HepG2 (cell line): Measurements from ENCODE around the gene DACT2. TPM values are rescaled to one million over a fixed set of nuclear protein-coding genes. Genes with fewer than 3 reads are reported as not detected.

Experiments
- ATAC-seq: fragments of 200-7000 bp; cut with Tn5 transposase; 3 replicates; pipeline ENCODE4 v1.9.1; 2020; ENCODE audit warnings: mild to moderate bottlenecking, moderate library complexity
- BruUV-seq: library from RNA; stranded (reverse); fragments of 400-500 nt; replicated peaks from 2 replicates; lab custom pipeline; 2021; lab: Mats Ljungman, UMichigan
- CTCF ChIA-PET: fragments of 300-600 bp; formaldehyde crosslinking; extraction: SDS; loops from one replicate; lab custom pipeline; 2021; ENCODE audit warnings: low total read pairs, inconsistent platforms, low intra/inter-chr PET ratio; lab: Yijun Ruan, JAX
- POLR2A ChIA-PET: fragments of 350-600 bp; sonication (Branson Sonifier 250); formaldehyde crosslinking; loops from one replicate; lab custom pipeline; 2020; ENCODE audit warnings: antibody characterized with exemption, inconsistent platforms; lab: Yijun Ruan, JAX
- DNase-seq: peaks from one replicate; pipeline ENCODE4 v3.0.0-alpha.2; 2015; ENCODE audit warnings: low spot score
- FAIRE-seq: peaks from 3 replicates; lab custom pipeline; 2011; peaks lifted over from hg19 to GRCh38; lab: Jason Lieb, UNC
- H2AFZ ChIP-seq: one replicate; pipeline ENCODE4 v1.6.1; 2011; ENCODE audit warnings: low read length, inconsistent platforms
- H3K27ac ChIP-seq: fragments of 300-600 bp; 3 replicates; pipeline ENCODE4 v1.8.0; 2011; ENCODE audit warnings: mixed run types, mild to moderate bottlenecking, mixed read lengths, low read length, inconsistent platforms; ENCODE audit not compliant: insufficient read depth; ENCODE audit errors: extremely low read length
- H3K27me3 ChIP-seq, 2 experiments: fragments of 200-600 bp in 1 of 2; 2 replicates in 1 of 2; 3 replicates in 1 of 2; pipeline versions ENCODE4 v1.6.0 to v1.8.0; 2011; ENCODE audit warnings: low read length in 2 of 2, mild to moderate bottlenecking in 2 of 2, moderate library complexity in 2 of 2, inconsistent platforms in 1 of 2; ENCODE audit not compliant: insufficient read depth in 2 of 2, control insufficient read depth in 1 of 2
- H3K36me3 ChIP-seq, 2 experiments: fragments of 200-600 bp in 1 of 2; replicated peaks in 1 of 2; 2 replicates in 1 of 2; 3 replicates in 1 of 2; pipeline versions ENCODE4 v1.5.1 to v1.8.0; 2011; ENCODE audit warnings: low read length in 2 of 2, inconsistent platforms in 1 of 2; ENCODE audit not compliant: insufficient read depth in 2 of 2, control insufficient read depth in 1 of 2
- H3K4me1 ChIP-seq: 2 replicates; pipeline ENCODE4 v1.5.1; 2012; ENCODE audit warnings: low read length, inconsistent platforms; ENCODE audit not compliant: insufficient read depth
- H3K4me2 ChIP-seq: 2 replicates; pipeline ENCODE4 v1.6.0; 2011; ENCODE audit warnings: low read depth, low read length, inconsistent platforms
- H3K4me3 ChIP-seq, 3 experiments: fragments of 200-600 bp in 1 of 3; sonication (generic), shearing (Covaris generic) in 1 of 3; replicated peaks in 1 of 3; 2 replicates each; pipeline ENCODE4 v1.5.1; 2011 to 2016; ENCODE audit warnings: low read length in 3 of 3, inconsistent platforms in 2 of 3, low read depth in 2 of 3, mild to moderate bottlenecking in 2 of 3, control low read depth in 1 of 3, mixed read lengths in 1 of 3; ENCODE audit not compliant: insufficient read depth in 1 of 3
- H3K79me2 ChIP-seq: one replicate; pipeline ENCODE4 v1.6.1; 2011; ENCODE audit warnings: low read length, inconsistent platforms; ENCODE audit not compliant: insufficient read depth
- H3K9ac ChIP-seq: 2 replicates; pipeline ENCODE4 v1.6.0; 2011; ENCODE audit warnings: mild to moderate bottlenecking, low read depth, low read length, inconsistent platforms; ENCODE audit not compliant: insufficient read depth
- H3K9me3 ChIP-seq: 2 replicates; pipeline ENCODE4 v1.5.1; 2012; ENCODE audit warnings: mild to moderate bottlenecking, low read length
- H4K20me1 ChIP-seq: 2 replicates; pipeline ENCODE4 v1.6.0; 2011; ENCODE audit warnings: inconsistent platforms, mild to moderate bottlenecking, low read length, moderate library complexity; ENCODE audit not compliant: insufficient read depth
- HNF4A ChIP-seq: sonication (generic); formaldehyde crosslinking; IDR thresholded peaks from 2 replicates; pipeline ENCODE4 v1.4.0; 2020; ENCODE audit warnings: missing genetic modification reagents
- RARA ChIP-seq: IDR thresholded peaks from 2 replicates; pipeline ENCODE4 v1.6.1; 2016; ENCODE audit warnings: missing genetic modification reagents, missing compliant biosample characterization
- ZNF441 ChIP-seq: sonication (generic); formaldehyde crosslinking; IDR thresholded peaks from 2 replicates; pipeline ENCODE4 v1.7.0; 2021; ENCODE audit warnings: missing genetic modification reagents, borderline replicate concordance
- ZNF687 ChIP-seq: sonication (generic); formaldehyde crosslinking; IDR thresholded peaks from 2 replicates; pipeline ENCODE4 v1.5.1; 2020; ENCODE audit warnings: mild to moderate bottlenecking, missing genetic modification reagents, moderate library complexity
- WGBS: methylation state at CpG from one replicate; pipeline ENCODE4 v1.1.6; 2017; ENCODE audit warnings: low lambda C conversion rate; 5-methylcytosine and 5-hydroxymethylcytosine counted together
- in situ Hi-C: cut with HindIII; loops from 2 replicates; pipeline ENCODE4 v1.10.0; 2017; ENCODE audit warnings: low pct_unique_long_range_greater_than_20kb; ENCODE audit not compliant: extremely low pct_ligation_motif_present
- intact Hi-C: fragments of 100-400 bp; cut with micrococcal nuclease; formaldehyde crosslinking; loops from one replicate; pipeline ENCODE4 v1.10.0; 2022; ENCODE audit not compliant: unreplicated experiment
- polyA plus RNA-seq, 8 experiments: library from polyadenylated mRNA; depleted of rRNA in 3 of 8; stranded (reverse) in 7 of 8; unstranded in 1 of 8; fragments of >200 nt; fragmentation: Illumina TruSeq in 4 of 8; extraction: Trizol in 4 of 8; gene quantifications; 2 replicates each; pipeline versions ENCODE4 v1.2.1 to v1.2.3, GENCODE V29; 2011 to 2016; ENCODE audit warnings: low read depth in 4 of 8, missing spikeins in 1 of 8, mixed read lengths in 1 of 8; ENCODE audit not compliant: insufficient read depth in 1 of 8
- total RNA-seq, 5 experiments: library from RNA; depleted of rRNA; stranded (reverse); fragments of >200 nt; fragmentation: Illumina TruSeq; extraction: Trizol; gene quantifications; 2 replicates each; pipeline ENCODE4 v1.2.3, GENCODE V29; 2016; ENCODE audit warnings: low read depth in 1 of 5
- TF ChIP-seq, protein P1 (sequence below): sonication (generic); formaldehyde crosslinking; IDR thresholded peaks from 2 replicates; pipeline ENCODE4 v1.5.0; 2020; ENCODE audit warnings: mild to moderate bottlenecking, low read depth, missing genetic modification reagents, borderline replicate concordance
- TF ChIP-seq, protein P2 (sequence below), 2 experiments: fragments of 450-650 bp in 1 of 2; sonication (generic) in 1 of 2; formaldehyde crosslinking in 1 of 2; IDR thresholded peaks; 2 replicates each; pipeline versions ENCODE4 v1.6.1 to v1.8.0; 2016 to 2022; ENCODE audit warnings: antibody characterized with exemption in 1 of 2, mild to moderate bottlenecking in 1 of 2, missing genetic modification reagents in 1 of 2

DACT2 gene
- total and polyA plus RNA-seq, 2 of the 13 experiments (the other 11 are each of a cell fraction or from before 2014, with no cell fraction given) = 0.15 TPM; not detected in 1

DNA sequence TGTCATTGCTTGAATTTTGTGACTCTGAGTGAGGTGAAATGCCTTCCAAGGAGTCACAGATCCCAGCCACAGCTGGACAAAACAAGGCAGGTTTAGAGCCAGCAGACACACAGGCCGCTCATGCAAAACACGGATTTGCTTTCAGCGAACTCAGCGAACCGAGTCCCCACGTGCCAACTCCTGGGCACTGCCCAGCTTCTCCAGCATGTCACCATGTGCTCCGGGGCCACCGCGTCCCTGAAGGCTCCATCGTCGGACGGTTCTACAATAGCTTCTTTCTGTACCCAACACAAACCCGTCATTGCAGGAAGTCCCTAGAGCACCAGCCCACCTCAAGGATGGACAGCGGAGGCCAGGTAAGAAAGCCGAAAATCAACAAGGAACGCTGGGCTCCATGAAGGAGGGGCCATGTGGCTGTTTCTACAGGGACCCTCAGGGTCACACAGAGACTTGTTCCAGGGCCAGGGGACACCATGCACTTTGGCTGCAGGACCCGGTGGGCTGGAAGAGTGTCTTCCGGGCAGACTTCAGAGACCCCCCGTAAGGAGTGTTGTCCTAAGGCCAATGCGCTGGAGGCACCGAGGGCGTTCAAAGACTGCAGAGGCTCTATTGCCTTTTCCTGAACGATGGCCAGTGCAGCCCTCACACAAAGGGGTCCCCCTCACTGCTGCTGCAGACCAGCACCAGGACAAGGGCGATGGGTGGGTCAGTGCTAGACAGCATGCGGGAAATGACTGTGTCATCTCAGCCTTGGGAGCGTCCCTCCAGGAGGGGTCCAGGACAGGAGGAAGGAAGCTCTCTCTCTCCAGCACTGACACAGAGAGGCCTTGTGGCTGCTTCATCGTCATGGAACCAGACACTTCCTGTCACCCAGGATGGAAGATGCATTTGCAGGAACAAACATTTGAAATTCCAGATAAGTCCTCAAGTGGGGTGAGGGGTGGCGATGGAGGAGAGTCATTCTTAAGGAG lies 19.8 kb downstream of the DACT2 start (continued):
- peak; percentile 13; the same call in 1 of the 2 replicates for TF ChIP-seq ZNF687 (CRISPR knock-in tag)
- no peak for TF ChIP-seq ZNF441 (CRISPR knock-in tag)

DNA sequence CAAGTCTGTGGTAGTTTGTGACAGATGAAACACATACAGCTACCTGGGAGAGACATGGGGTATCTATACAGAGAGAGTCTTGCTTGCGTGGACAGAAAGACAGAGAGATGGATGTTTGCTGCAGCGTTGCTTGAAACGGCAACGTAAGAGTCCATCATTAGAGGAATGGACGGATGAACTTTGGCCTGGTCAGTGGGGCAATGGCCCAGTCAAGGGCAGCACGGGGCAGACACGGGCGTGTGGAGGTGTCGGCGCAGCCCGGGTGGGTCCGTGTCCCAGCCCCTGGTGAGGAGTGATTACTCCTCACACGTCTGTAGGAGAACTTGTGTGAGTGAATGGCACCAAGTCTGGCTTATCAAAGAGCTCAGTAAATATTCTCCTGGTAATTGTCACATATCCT lies 21.9 kb downstream of the DACT2 start:
- in situ Hi-C loops (no loop called here), intact Hi-C loops (no loop called here)
- Histone ChIP-seq H3K9me3 (no peaks in the 10 kb centered on the region), H3K36me3 (no peaks in the 10 kb centered on the region), H3K4me1 (peaks cover 40% of the 10 kb centered on the region), H3K9ac (no peak overlapping the region), H3K79me2 (no peaks in the 10 kb centered on the region), H2AFZ (no peak overlapping the region), H3K27ac (no peak overlapping the region), H3K4me2 (no peak overlapping the region), H3K4me3 (no peak overlapping the region), H3K27me3 (no peaks in the 10 kb centered on the region; a peak in 1 of 5 replicates), H4K20me1 (no peaks in the 10 kb centered on the region)
- ChIA-PET CTCF (no interaction called here), POLR2A (interaction anchor here (1.7 to 2.1 kb wide), 2 partner anchors 23 to 33 kb away, joined by 6 to 8 read pairs; no protein-coding TSS in a partner anchor)
- no peak for ATAC-seq
- no peak for FAIRE-seq
- 41% methylated on average over 13 of the region's 13 CpGs for WGBS
- no TSS peak for BruUV-seq
- DNase-seq = no peak
- TF ChIP-seq RARA (0 out of 2 replicates have a peak, but pooled peaks have one; percentile 31), HNF4A (peak; percentile 47)
- TF ChIP-seq, protein P1, sequence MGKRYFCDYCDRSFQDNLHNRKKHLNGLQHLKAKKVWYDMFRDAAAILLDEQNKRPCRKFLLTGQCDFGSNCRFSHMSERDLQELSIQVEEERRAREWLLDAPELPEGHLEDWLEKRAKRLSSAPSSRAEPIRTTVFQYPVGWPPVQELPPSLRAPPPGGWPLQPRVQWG (CRISPR knock-in tag) = no peak
- TF ChIP-seq, protein P2, sequence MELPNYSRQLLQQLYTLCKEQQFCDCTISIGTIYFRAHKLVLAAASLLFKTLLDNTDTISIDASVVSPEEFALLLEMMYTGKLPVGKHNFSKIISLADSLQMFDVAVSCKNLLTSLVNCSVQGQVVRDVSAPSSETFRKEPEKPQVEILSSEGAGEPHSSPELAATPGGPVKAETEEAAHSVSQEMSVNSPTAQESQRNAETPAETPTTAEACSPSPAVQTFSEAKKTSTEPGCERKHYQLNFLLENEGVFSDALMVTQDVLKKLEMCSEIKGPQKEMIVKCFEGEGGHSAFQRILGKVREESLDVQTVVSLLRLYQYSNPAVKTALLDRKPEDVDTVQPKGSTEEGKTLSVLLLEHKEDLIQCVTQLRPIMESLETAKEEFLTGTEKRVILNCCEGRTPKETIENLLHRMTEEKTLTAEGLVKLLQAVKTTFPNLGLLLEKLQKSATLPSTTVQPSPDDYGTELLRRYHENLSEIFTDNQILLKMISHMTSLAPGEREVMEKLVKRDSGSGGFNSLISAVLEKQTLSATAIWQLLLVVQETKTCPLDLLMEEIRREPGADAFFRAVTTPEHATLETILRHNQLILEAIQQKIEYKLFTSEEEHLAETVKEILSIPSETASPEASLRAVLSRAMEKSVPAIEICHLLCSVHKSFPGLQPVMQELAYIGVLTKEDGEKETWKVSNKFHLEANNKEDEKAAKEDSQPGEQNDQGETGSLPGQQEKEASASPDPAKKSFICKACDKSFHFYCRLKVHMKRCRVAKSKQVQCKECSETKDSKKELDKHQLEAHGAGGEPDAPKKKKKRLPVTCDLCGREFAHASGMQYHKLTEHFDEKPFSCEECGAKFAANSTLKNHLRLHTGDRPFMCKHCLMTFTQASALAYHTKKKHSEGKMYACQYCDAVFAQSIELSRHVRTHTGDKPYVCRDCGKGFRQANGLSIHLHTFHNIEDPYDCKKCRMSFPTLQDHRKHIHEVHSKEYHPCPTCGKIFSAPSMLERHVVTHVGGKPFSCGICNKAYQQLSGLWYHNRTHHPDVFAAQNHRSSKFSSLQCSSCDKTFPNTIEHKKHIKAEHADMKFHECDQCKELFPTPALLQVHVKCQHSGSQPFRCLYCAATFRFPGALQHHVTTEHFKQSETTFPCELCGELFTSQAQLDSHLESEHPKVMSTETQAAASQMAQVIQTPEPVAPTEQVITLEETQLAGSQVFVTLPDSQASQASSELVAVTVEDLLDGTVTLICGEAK (IDR thresholded peaks at IDR 0.05) = no peak
- TF ChIP-seq, protein P2 (CRISPR knock-in tag; IDR thresholded peaks at IDR 0.05) = no peak
